GM12865 (cell line): ENCODE measurements around the gene GRK6.

ENCODE experiments used
- DNase-seq: peaks from one replicate; pipeline ENCODE4 v3.0.0; 2010; ENCODE audit warnings: low read depth
- H3K4me3 ChIP-seq: 2 replicates; pipeline ENCODE4 v1.5.1; 2011; ENCODE audit warnings: mild to moderate bottlenecking, low read depth, low read length, control low read depth
- TF ChIP-seq, protein P1 (sequence below): IDR thresholded peaks from 2 replicates; pipeline ENCODE4 v1.5.1; 2011; ENCODE audit warnings: low read length, control low read depth, low read depth, inconsistent platforms; ENCODE audit not compliant: insufficient read depth; ENCODE audit errors: missing control alignments

The GRK6 gene

DNA sequence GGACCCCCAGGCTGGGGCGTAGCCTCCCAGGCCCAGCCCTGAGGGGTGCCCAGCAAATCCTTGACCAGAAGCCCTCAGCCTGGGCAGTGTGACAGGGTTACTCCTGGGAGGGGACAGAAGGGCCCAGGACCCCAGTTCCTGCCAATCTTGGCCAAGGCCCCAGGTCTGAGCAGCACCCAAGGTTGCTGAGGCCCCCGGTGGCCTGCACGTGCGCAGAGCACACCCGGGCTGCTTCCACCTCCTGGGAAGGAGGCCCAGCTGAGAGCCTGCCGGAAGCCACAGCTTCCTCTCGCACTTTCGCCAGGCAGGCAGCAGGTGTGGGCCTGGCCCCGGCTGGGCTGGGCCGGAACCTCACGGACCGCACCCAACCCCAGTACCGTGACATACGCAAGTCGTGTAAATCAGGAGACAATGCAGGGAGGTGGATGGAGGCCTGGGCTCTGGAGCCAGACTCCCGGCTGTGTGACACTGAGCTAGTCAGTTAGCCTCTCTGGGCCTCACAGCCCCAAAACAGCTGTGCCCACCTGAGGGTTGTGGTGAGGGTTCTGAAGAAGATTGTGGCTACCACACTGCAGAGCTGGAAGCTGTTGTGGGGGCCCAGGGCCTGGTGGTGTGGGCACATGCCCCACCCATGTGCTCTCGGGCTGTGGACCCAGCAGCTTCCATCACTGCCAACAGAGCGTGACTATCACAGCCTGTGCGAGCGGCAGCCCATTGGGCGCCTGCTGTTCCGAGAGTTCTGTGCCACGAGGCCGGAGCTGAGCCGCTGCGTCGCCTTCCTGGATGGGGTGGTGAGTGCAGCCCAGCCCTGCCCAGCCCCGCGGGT lies 5.1 kb downstream of the GRK6 start:
- DNase-seq: peak; percentile 96
- H3K4me3 ChIP-seq: peak overlapping the region; percentile 87

DNA sequence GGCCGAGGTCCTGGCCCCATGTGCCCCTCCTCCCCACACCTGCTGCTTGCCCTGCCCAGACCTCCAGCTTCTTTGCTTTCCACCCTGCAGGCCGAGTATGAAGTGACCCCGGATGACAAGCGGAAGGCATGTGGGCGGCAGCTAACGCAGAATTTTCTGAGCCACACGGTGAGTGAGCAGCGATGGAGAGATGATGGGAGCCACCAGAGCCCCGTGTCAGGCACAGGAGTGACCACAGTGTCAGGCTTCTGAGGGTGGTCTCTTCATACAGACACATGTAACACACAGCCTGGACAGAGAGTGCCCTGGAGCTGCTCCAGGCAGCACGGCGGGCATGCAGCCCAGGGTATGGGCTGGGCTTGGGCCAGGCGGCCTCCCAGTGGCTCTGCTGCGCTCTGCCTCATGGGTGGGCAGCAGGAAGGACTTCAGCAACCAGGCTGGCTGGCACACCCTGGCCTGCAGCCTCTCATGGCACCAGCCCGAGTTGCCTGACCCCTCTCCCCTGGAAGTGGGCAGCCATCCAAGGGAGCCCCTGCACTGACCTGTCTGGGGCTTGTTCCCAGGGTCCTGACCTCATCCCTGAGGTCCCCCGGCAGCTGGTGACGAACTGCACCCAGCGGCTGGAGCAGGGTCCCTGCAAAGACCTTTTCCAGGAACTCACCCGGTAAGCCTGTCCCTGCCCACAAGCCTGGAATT lies 5.8 kb downstream of the GRK6 start:
- TF ChIP-seq, protein P1, sequence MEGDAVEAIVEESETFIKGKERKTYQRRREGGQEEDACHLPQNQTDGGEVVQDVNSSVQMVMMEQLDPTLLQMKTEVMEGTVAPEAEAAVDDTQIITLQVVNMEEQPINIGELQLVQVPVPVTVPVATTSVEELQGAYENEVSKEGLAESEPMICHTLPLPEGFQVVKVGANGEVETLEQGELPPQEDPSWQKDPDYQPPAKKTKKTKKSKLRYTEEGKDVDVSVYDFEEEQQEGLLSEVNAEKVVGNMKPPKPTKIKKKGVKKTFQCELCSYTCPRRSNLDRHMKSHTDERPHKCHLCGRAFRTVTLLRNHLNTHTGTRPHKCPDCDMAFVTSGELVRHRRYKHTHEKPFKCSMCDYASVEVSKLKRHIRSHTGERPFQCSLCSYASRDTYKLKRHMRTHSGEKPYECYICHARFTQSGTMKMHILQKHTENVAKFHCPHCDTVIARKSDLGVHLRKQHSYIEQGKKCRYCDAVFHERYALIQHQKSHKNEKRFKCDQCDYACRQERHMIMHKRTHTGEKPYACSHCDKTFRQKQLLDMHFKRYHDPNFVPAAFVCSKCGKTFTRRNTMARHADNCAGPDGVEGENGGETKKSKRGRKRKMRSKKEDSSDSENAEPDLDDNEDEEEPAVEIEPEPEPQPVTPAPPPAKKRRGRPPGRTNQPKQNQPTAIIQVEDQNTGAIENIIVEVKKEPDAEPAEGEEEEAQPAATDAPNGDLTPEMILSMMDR: no peak
- peak overlapping the region; percentile 87 for H3K4me3 ChIP-seq
- DNase-seq: no peak

More for the DNA sequence above, 5.1 kb downstream of the GRK6 start:
- TF ChIP-seq, protein P1: no peak

DNA sequence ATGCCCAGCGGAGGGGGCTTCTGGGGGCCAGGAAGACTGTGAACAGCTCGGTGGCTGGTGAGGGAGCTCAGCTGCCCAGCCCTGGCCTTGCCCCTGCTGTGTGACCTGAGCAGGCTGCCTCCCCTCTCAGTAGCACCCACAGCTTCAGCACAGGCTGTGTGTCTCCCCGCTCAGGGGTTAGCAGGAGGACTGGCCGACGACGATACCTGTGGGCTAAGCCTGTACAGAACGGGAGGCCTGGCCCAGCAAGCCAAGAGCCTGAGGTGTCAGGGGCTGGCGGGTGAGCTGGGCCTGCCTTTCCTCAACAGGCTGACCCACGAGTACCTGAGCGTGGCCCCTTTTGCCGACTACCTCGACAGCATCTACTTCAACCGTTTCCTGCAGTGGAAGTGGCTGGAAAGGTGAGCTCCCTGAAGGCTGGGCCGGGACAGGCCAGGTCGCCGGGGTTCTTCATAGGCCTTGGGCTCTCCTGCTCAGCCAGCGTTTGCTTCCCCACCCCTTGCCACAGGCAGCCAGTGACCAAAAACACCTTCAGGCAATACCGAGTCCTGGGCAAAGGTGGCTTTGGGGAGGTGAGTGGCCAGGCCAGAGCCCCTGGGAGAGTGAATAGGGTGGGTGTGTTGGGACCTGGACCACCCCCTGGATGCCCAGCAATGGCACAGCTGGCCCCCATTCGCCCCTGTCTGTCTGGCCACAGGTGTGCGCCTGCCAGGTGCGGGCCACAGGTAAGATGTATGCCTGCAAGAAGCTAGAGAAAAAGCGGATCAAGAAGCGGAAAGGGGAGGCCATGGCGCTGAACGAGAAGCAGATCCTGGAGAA lies 6.6 kb downstream of the GRK6 start:
- TF ChIP-seq, protein P1: no peak
- DNase-seq: no peak
- no peak overlapping the region for H3K4me3 ChIP-seq

DNA sequence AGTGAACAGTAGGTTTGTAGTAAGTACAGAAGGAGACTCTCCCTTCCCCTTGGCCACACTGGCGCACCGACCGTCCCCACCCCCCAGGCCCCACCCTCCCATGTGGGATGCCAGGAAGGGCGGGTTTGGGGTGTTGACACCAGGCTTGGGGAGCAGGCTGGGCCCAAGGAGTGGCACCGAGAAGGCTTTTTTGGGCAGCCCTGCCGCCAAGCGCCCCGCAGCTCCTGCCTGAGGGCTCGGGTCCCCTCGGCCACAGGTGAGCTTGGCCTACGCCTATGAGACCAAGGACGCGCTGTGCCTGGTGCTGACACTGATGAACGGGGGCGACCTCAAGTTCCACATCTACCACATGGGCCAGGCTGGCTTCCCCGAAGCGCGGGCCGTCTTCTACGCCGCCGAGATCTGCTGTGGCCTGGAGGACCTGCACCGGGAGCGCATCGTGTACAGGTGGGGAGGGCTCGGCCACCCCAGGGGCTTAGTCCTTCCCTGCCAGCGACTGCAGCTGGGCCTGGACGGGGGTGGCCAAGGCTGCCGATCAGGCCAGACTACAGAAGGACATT lies 7.3 kb downstream of the GRK6 start:
- DNase-seq: no peak
- TF ChIP-seq, protein P1: no peak
- no peak overlapping the region for H3K4me3 ChIP-seq

DNA sequence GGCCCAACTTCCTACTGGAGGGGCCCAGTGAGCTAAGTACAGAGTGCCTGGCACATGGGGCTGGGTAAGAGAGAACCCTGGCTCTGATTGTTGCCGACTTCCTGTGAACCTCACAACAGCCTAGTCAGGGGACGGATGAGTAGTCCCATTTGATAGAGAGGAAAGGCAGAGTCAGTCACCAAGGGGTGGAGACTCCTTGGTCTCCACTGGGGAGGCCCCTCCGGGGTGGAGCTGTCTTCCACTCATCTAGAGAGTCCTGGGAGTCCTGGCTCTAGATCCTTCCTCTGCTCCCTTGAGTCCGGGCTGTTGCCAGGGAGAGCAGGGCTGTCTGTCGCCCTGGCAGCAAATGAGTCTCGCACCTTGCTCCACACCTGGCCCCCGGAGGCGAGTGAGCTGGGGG lies 8.0 kb downstream of the GRK6 start:
- H3K4me3 ChIP-seq: no peak overlapping the region
- TF ChIP-seq, protein P1: no peak
- DNase-seq: peak; percentile 7

DNA sequence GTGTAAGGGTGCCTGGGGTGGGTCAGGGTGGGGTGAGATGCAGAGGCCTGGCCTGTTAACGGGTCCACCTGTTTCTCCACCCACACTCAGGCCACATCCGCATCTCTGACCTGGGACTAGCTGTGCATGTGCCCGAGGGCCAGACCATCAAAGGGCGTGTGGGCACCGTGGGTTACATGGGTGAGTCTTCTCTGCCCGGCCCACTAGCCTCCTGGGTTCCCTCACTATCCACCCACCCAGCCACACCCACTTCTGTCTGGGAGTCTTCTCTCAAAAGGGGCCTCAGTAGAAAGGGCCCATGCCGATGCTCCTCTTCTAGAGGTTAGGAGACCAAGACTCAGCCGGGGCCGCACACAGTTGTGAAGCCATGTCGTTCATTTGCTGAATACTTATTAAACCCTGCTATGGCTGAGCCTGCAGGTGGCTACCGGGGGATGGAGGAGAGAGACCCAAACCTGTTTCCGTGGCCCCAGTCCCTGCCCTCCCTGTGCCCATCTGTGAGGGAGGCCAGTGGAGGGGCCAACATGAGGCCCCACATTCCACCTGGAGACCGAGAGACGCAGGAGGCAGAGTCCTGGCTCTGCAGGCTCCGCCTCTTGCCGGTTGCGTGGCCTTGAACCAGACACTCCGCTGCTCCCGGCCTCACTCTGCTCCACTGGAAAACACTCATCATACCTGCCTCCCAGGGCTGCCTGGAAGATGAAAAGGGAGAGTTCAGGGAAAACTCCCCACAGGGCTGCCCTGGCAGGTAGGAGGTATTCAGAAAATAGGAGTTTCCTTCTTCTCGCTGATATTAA lies 8.7 kb downstream of the GRK6 start:
- H3K4me3 ChIP-seq: no peak overlapping the region
- DNase-seq: no peak
- TF ChIP-seq, protein P1: no peak
